Breast epithelium (tissue), 3 donors: ENCODE measurements around the gene GTPBP1.

ENCODE experiments used
- CTCF ChIP-seq, 3 donors: fragments of 450-650 bp; IDR thresholded peaks; one replicate each; pipeline ENCODE4 v1.5.1; 2016 to 2017; ENCODE audit warnings: antibody characterized with exemption in 3 of 3, mild to moderate bottlenecking in 3 of 3, moderate library complexity in 3 of 3
- POLR2A ChIP-seq: fragments of 450-650 bp; IDR thresholded peaks from one replicate; pipeline ENCODE4 v1.6.1; 2016; ENCODE audit warnings: antibody characterized with exemption, mild to moderate bottlenecking, moderate library complexity
- POLR2AphosphoS5 ChIP-seq, 3 donors: sonication (generic); formaldehyde crosslinking; IDR thresholded peaks; one replicate each; pipeline ENCODE4 v1.6.1; 2017; ENCODE audit warnings: antibody characterized with exemption in 3 of 3

- TF ChIP-seq CTCF (IDR thresholded peaks at IDR 0.05), result no peak
- TF ChIP-seq POLR2A, result no peak
- TF ChIP-seq POLR2AphosphoS5 (IDR thresholded peaks at IDR 0.05), result no peak
These were observed 13.5 kb downstream of the GTPBP1 start for GRCh38 chr22:38719196-38719595.
